Measurements from ENCODE around the gene CNPY4.

GRCh38 chr7:100159099-100159623 lies 39.7 kb downstream of the CNPY4 start:
- TF ChIP-seq CTCF (IDR thresholded peaks at IDR 0.05; ENCODE audit: poor library complexity, severe bottlenecking) (no peak), RAD21 (conservative IDR thresholded peaks at IDR 0.05) (no peak), EZH2 (IDR thresholded peaks at IDR 0.05; ENCODE audit: borderline replicate concordance, insufficient read depth, low read length, poor library complexity, severe bottlenecking) (no peak), REST (IDR thresholded peaks at IDR 0.05; ENCODE audit: borderline replicate concordance) (no peak)
